Gastroesophageal sphincter (tissue), 4 donors: ENCODE measurements around the gene RPS6KA4. TPM values are rescaled to one million over a fixed set of nuclear protein-coding genes. Genes with fewer than 3 reads are reported as not detected.

ENCODE experiments used
- ATAC-seq: fragments of 150-250 bp; one replicate; pipeline ENCODE4 v1.9.1; 2016; ENCODE audit warnings: mild to moderate bottlenecking, moderate library complexity
- H3K27ac ChIP-seq, 4 donors: fragments of 200-600 bp; sonication (generic) in 3 of 4; 1 replicate in 3 of 4; 2 replicates in 1 of 4; pipeline ENCODE4 v1.5.1; 2016 to 2019
- H3K27me3 ChIP-seq: fragments of 200-600 bp; sonication (generic); one replicate; pipeline ENCODE4 v1.5.1; 2019
- H3K36me3 ChIP-seq, 2 donors: fragments of 200-600 bp; sonication (generic); one replicate each; pipeline ENCODE4 v1.5.1; 2019; ENCODE audit warnings: control low read depth in 1 of 2
- H3K4me1 ChIP-seq, 3 donors: fragments of 200-600 bp; sonication (generic); 1 replicate in 2 of 3; 2 replicates in 1 of 3; pipeline ENCODE4 v1.5.1; 2016 to 2019; ENCODE audit warnings: control low read depth in 2 of 3
- H3K4me3 ChIP-seq, 2 donors: fragments of 200-600 bp; sonication (generic); one replicate each; pipeline ENCODE4 v1.5.1; 2019; ENCODE audit warnings: mild to moderate bottlenecking in 1 of 2, moderate library complexity in 1 of 2
- H3K9me3 ChIP-seq, 3 donors: fragments of 200-600 bp; sonication (generic); one replicate each; pipeline ENCODE4 v1.5.1; 2017 to 2019; ENCODE audit warnings: control low read depth in 2 of 3
- CTCF ChIP-seq, 4 experiments: fragments of 200-600 bp in 2 of 4; fragments of 450-650 bp in 2 of 4; sonication (generic) in 1 of 4; IDR thresholded peaks; one replicate each; pipeline ENCODE4 v1.5.1; 2017 to 2019; ENCODE audit warnings: antibody characterized with exemption in 4 of 4, mild to moderate bottlenecking in 2 of 4, moderate library complexity in 2 of 4
- EP300 ChIP-seq: sonication (generic); formaldehyde crosslinking; IDR thresholded peaks from one replicate; pipeline ENCODE4 v1.6.1; 2017; ENCODE audit warnings: antibody characterized with exemption, mild to moderate bottlenecking
- POLR2A ChIP-seq, 2 donors: fragments of 450-650 bp; IDR thresholded peaks; one replicate each; pipeline ENCODE4 v1.6.1; 2017; ENCODE audit warnings: antibody characterized with exemption in 2 of 2, mild to moderate bottlenecking in 2 of 2, moderate library complexity in 1 of 2
- POLR2AphosphoS5 ChIP-seq: sonication (generic); formaldehyde crosslinking; IDR thresholded peaks from one replicate; pipeline ENCODE4 v1.6.1; 2017; ENCODE audit warnings: antibody characterized with exemption
- WGBS, 2 donors: methylation state at CpG; one replicate each; pipeline ENCODE4 v1.1.5; 2018; ENCODE audit warnings: low coverage in 1 of 2; 5-methylcytosine and 5-hydroxymethylcytosine counted together
- total RNA-seq, 4 donors: library from RNA; depleted of rRNA; stranded (reverse); fragments of >200 nt; gene quantifications; one replicate each; pipeline ENCODE4 v1.1.0, GENCODE V29; 2016

Gene RPS6KA4
- total RNA-seq, 4 donors from 2014 or later = 21.2 to 44.2 (median 28.3) TPM

GRCh38 chr11:64406221-64406946 is 47.4 kb downstream of the RPS6KA4 start:
- no peak for ATAC-seq
- Histone ChIP-seq H3K36me3 (no peaks in the 10 kb centered on the region), H3K27ac (no peak overlapping the region), H3K4me1 (peaks cover 0 to 9% (median 0%) of the 10 kb centered on the region in 3 donors), H3K27me3 (peaks cover 33% of the 10 kb centered on the region), H3K4me3 (no peak overlapping the region), H3K9me3 (no peaks in the 10 kb centered on the region)
- TF ChIP-seq POLR2AphosphoS5 (no peak), POLR2A (IDR thresholded peaks at IDR 0.05) (no peak), CTCF (IDR thresholded peaks at IDR 0.05) (no peak), EP300 (no peak)
- 17 to 45% methylated on average over 2 to 8 of the region's 10 CpGs for WGBS, 2 donors

- 80 to 83% methylated on average over 1 to 2 of the region's 11 CpGs for WGBS, 2 donors
- no peak for TF ChIP-seq EP300
- no peak for TF ChIP-seq POLR2AphosphoS5
- no peak for TF ChIP-seq POLR2A (IDR thresholded peaks at IDR 0.05)
- TF ChIP-seq CTCF (IDR thresholded peaks at IDR 0.05) = no peak
- no peak overlapping the region for H3K27ac ChIP-seq
Observed at GRCh38 chr11:64407221-64407620, 48.3 kb downstream of the RPS6KA4 start.

GRCh38 chr11:64407630-64408029 is 48.7 kb downstream of the RPS6KA4 start:
- H3K4me3 ChIP-seq = no peak overlapping the region
- no peaks in the 10 kb centered on the region for H3K36me3 ChIP-seq
- peaks cover 0 to 9% (median 0%) of the 10 kb centered on the region in 3 donors for H3K4me1 ChIP-seq
- WGBS, 2 donors = 83 to 100% methylated on average over 1 of the region's 2 CpGs
- ATAC-seq = no peak
- TF ChIP-seq CTCF (IDR thresholded peaks at IDR 0.05) (no peak), POLR2A (IDR thresholded peaks at IDR 0.05) (no peak), EP300 (no peak), POLR2AphosphoS5 (no peak)
- H3K9me3 ChIP-seq = no peaks in the 10 kb centered on the region
- H3K27me3 ChIP-seq = peaks cover 28% of the 10 kb centered on the region
- H3K27ac ChIP-seq = no peak overlapping the region

More at GRCh38 chr11:64407221-64407620, 48.3 kb downstream of the RPS6KA4 start:
- peaks cover 0 to 9% (median 0%) of the 10 kb centered on the region in 3 donors for H3K4me1 ChIP-seq
- ATAC-seq = no peak
- peaks cover 28% of the 10 kb centered on the region for H3K27me3 ChIP-seq
- no peaks in the 10 kb centered on the region for H3K36me3 ChIP-seq
- H3K9me3 ChIP-seq = no peaks in the 10 kb centered on the region
- no peak overlapping the region for H3K4me3 ChIP-seq

GRCh38 chr11:64409278-64409677 is 50.3 kb downstream of the RPS6KA4 start:
- no peak for TF ChIP-seq CTCF (IDR thresholded peaks at IDR 0.05)
- WGBS, 2 donors = 81% methylated on average over 2 of the region's 20 CpGs; no CpG with 5 or more reads in 1 of the 2 donors
- H3K27me3 ChIP-seq = peaks cover 22% of the 10 kb centered on the region
- H3K36me3 ChIP-seq = no peaks in the 10 kb centered on the region
- no peak overlapping the region for H3K4me3 ChIP-seq
- H3K27ac ChIP-seq = no peak overlapping the region
- no peaks in the 10 kb centered on the region for H3K9me3 ChIP-seq
- no peak for ATAC-seq
- peaks cover 0 to 9% (median 0%) of the 10 kb centered on the region in 3 donors for H3K4me1 ChIP-seq
